ENCODE measurements around the gene SMIM30.
"Not testable (repeated sequence)": the region's sequence is repeated elsewhere in the genome, so short reads cannot be mapped to it uniquely, and the experiment has no call there.

The SMIM30 gene, protein sequence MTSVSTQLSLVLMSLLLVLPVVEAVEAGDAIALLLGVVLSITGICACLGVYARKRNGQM

DNA sequence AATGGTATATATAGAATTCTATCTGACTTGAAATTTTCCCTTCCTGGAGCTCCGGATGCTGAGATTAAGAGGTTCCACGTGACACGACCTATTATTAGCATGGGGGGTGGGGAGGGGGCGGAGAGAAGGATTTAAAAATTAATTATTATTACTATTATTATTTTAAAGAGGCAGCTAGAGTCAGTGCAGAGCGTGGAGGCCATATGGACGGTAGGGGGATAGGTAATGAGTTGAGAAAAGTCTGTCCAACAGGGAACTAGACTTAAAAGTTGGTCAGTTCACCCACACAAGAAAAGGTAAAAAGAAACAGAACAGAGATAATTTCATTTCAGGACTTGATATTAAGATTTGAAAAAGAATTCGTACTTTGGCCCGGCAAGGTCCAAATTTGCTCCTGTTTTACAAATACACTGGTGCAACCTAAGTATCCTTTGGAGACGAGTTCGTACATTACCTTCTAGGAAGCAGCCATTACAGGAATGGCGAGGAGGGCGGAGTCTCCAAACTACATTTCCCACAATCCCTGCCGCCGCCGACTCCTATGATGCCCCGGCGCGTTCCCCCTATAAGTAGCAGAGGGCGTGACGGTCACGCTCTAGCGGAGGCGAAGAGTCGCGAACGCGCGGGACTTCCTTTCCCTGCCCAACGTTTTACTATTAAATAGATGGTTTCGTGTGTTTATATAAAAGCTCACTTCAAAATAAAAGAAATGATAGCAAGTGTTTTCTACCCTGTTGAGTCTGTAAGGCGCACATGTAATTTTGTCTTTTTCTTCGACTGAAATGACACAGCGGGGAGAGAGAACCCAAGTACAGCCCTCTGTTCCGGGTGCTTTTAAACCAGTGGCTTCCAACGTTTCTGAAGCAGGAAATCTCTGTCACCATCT, at the start of gene SMIM30:
Gene SMIM30, minus strand, starts transcription at position 481 of the 886 bp plus-strand sequence. CDS start 976 bp downstream, outside the sequence.
- DNase-seq (ENCODE audit: low read depth), result peak; percentile 80

DNA sequence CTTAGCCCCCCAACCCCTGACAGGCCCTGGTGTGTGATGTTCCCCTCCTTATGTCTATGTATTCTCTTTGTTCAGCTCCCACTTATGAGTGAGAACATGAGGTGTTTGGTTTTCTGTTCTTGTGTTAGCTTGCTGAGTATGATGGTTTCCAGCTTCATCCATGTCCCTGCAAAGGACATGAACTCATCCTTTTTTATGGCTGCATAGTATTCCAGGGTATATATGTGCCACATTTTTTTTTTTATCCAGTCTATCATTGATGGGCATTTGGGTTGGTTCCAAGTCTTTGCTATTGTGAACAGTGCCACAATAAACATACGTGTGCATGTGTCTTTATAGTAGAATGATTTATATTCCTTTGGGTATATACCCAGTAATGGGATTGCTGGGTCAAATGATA, 47.8 kb upstream of the SMIM30 start:
- not testable (repeated sequence) for DNase-seq (ENCODE audit: low read depth)

DNA sequence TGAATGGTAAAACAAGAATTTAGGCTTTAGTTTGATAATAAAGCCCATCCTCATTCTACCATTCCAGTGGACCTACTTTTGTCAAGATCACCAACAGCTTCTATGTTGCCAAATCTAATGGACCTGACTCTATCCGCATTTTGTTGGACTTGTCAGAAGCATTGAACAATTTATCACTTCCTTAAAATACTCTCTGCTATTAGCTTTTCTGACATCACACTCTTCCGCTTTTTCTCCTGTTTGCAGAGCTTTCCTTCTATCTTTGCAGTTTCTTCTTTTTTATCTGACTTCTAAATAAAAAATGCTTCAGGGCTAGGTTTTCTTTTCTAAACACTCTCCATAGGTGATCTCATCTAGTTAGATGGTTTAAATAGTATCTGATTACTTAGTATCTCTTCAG, 42.7 kb upstream of the SMIM30 start:
- DNase-seq (ENCODE audit: low read depth), result no peak

DNA sequence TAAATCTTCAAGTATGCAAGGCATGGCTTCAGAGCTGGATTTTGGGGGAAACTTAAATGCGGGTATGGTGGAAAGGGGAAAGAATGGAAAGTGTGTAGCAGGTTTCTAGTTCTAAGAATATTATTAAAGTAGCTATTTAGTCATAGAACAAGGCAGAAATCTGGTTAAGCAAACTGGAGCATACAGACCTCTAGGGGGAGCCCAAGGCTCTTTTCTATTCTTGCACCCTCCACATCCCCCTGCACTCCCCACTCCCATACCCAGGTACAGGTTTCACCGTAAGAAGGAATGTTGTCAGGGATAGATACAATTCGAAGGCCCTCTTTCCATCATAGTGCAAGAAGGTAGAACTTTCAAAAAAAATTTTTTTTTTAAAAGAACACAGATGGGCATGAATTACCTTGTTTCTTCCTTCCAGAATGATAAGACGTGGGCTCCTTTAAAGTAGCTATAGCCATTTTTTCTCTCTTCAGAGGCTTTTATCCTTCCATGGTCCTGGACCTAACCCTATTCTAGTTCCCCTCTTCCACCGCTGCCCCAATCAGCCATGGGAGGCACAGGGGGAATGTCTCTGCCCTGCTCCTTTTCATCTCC, 41.5 kb upstream of the SMIM30 start:
- DNase-seq (ENCODE audit: low read depth), result no peak

DNA sequence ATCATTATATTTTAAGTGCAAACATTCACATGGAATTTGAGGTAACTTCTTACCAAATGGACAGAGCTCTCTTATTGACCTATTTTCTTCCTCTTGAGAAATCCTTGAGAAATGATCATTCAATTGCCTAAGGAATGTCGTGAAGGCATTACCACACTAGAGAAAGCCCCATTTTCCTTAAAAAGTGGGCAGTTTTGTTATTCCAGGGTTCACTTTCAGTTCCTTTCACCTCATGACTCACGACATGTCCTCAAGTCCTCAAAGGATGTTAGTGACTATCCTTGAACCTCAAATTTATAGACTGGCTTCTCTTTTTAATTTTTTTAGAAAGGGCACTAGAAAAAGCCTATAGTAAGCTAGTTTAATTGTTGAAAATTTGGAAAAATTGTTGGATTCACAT, 40.4 kb upstream of the SMIM30 start:
- no peak for DNase-seq (ENCODE audit: low read depth)

DNA sequence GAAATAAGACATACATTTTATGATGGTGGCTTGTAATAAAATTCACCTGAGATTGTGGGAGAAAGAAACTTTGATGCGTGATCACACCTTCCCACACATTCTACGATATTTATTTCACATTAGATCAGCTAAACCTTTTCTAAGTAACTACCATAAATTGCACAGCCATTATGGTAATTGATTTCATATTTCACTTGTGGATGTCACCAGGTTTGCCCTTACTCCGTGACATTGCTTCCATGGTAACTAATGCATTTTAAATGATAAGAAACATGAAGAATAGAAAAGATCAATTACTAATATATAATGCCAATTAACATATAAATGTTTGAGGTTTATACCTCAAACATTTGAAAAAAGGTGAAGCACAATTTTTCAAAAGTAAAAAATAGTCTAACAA, 35.8 kb upstream of the SMIM30 start:
- DNase-seq (ENCODE audit: low read depth), result no peak

DNA sequence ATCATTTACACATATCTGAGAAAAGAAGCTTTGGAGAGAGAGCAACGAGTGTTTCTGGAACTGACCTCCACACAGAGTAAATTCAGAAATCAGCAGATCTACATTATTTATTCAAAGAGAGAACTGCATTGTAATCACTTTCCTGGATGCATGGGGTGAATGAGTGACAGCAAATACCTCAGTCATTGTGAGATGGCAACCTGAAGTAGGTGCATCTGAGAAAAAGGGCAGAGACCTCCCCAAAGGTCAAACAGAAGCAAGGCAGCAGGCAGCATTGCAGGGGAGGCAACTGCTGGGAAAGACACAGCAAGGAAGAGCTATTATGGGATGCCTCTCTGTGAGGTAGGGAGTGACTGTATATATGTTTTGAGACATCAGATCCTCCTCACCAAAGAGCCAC, 26.5 kb upstream of the SMIM30 start:
- DNase-seq (ENCODE audit: low read depth), result no peak

DNA sequence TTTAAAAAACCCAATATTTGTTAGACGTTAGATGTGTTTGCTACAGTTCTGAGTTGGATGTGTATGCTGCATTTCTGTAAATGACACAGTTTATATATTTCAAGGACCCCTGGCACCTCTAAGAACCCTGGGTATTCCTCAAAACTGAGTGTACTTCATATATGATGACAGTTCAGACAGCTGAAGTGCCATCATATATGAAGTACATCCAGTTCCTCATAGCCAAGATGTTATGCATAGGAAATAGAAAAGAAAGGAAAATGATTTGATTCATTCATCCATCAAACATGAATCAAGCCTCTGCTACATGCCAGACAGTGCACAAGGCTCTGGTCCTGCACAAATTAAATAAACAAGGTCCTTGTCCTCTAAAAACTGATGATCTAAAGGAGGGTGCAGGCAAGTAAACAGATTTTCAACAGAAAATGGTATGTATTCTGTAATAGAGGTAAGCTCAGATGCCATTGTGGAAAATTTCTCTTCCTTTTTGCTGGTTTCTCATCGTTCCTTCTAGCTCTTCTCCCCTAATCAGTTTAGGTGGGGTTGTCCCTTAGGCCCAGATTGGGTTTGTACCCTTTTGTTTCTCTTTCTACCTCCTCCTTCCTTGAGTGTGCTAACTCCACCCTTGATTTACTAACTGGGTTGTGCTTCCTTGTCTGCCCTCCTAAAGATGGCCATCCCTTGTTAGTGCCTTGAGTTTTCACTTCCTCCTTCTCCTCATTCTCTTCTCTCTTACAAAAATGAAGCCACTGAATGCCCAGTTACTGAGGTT, 25.3 kb upstream of the SMIM30 start:
- DNase-seq (ENCODE audit: low read depth), result no peak

DNA sequence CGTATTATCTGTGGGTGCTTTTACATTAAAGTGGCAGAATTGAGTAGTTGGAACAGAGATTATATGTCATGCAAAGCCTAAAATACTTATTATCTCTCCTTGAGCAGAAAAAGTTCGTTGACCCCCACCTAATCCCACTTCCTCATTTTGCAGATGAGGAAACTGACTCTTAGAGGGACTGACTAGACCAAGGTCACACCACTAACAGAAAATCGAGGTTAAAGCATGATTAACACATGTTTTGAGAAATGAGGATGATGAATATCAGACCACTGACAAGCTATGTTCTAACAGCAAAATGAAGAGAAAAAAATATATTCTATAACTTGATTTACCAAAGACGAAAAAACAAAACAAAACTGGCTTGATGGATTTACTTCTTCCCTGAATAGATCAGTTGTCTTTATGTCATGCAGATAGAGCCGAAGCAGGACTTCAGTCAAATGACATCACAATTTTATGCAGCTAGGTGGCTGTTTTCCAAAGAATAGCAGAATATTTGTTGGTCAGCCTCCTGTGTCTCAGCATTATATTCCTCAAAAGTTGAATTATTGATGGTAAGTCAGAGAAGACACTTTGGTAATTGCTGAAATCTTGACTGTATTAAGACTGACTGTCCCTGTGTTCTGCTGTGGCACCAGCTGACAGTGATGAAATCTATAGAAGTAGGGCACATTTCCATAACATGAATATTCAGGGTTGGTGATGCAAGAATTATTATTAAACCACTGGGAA, 24.2 kb upstream of the SMIM30 start:
- no peak for DNase-seq (ENCODE audit: low read depth)

DNA sequence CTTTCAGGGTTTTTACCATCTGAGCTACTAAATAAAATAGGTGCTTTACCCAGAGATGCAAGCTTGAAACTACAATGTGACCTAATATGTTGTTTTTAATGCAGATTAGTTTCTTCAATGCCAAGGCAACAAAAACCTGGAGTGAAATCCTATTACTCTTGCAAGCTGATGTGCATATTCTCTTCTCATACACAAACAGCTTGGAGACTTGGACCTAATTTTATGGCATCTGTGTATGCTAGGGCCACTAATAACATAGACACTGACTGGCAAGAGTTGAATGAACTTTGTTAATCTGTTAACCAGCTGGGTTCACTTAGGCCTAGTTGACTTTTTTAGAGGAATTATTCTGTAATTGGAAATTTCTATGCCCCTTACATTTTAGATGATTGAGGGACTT, 23.4 kb upstream of the SMIM30 start:
- DNase-seq (ENCODE audit: low read depth), result no peak

DNA sequence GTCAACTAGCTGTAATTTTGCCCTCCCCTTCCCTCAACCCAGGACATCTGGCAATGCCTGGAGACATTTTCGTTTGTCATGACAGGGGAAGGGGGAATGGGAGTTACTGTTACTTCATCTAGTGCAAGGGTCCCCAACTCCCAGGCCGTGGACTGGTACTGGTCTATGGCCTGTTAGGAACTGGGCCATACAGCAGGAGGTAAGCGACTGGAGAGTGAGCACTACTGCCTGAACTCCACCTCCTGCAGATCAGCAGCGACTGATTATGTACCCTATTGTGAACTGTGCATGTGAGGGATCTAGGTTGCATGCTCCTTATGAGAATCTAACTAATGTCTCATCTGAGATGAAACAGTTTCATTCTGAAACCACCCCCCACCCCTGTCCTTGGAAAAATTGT, 22.6 kb upstream of the SMIM30 start:
- DNase-seq (ENCODE audit: low read depth), result no peak

DNA sequence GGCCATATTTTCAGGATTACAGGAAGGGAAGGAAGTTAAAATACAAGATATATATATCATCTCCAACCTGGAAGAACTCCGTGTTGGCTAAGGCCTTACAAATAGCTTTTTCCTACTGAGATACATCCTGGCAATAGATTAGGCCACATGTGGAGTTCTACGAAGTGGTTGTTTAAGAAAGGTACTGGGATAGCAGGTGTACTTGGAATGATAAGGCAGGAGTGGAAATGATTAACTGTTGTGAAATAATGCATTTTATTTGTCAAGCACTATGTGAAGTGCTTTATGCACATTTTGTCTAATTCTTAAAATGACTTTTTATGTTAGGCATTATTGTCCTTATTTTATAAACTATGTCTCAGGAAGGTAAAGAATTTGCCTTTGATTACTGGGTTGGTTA, 18.9 kb upstream of the SMIM30 start:
- no peak for DNase-seq (ENCODE audit: low read depth)

DNA sequence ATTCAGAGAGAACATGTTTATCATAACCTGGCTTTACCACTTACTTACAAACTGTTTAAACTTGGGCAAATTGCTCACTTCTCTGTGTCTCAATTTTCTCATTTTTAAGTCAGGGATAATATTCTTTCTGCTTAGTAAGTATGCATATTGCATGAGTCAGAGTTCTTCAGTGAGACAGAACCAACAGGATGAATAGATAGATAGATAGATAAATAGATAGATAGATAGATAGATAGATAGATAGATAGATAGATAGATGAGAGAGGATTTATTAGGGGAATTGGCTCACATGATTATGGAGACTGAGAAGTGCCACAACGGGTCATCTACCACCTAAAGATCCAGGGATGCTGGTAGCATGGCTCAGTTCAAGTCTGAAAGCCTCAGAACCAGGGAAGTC, 15.7 kb upstream of the SMIM30 start:
- no peak for DNase-seq (ENCODE audit: low read depth)

DNA sequence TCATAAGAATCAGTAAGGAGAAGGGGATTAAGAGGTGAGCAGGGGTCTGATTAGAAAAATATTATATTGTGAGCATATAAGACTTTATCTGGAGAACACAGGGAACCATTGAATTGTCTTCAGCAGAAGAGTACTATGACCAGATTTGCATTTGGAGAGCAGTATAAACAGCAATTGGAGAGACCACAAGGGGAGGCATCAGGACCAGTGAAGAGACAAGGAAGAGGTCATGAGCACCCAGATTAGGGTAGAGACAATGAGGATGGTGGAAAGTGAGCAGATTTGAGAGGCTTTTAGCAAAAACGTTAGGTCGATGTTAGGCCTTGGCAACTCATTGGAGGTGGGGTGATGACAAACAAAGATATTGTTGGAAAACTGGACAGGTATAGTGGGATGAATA, 13.0 kb upstream of the SMIM30 start:
- DNase-seq (ENCODE audit: low read depth), result no peak

DNA sequence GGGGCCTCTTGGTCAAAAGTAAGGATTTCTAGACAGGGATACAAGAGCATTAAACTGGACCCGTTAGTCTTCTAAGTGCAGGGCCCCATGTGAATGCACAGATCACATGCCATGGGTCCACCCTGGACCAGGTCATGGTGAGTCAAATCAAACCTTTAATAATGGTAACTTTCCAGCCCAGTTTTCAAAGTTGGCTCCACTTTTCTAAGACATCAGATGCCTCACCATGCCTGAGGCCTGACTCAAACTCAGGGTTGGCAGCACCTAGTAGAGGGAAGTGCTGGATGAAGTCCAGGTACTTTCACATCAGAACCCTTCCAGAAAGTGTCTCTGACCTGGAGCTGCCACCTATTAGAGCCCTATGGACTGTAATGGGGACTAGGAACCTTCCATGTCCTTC, 9.7 kb upstream of the SMIM30 start:
- DNase-seq (ENCODE audit: low read depth), result no peak

DNA sequence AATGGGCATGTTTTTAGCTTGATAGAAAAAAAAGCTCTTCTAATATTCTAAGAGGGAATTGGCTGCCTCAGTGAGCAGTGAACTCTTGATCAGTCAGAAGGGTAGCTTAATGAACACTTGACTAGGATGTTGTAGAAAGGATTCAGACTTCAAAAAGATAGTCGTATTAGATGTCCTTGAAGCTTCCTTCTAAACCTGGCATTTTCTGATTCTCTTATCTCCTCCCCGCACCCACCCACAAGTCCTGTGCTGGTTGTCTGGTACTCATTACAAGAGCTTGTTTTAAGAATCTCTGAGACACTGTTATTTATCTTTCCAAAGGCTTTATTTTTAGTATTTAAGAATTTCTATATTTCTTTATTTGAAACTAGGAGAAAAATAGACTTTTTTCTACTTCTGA, 7.4 kb upstream of the SMIM30 start:
- no peak for DNase-seq (ENCODE audit: low read depth)

DNA sequence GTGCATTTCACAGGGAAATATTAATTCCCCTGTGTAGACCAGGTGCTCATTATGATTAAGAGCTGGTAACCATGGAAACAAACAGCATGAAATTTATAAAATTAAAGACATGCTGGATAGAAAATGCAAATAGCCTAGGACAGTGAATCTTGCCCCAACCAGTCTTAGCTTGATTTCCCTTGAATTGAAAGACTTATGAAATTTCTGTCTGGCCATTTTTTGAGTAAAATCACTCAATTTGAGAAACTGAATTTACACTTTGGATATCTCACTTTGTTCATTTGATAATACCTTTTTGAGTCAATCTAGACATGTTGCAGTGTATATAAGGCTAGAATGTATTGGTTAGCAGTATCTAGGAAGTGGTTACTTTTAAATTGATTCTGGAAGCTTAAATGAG, 4.4 kb upstream of the SMIM30 start:
- no peak for DNase-seq (ENCODE audit: low read depth)

DNA sequence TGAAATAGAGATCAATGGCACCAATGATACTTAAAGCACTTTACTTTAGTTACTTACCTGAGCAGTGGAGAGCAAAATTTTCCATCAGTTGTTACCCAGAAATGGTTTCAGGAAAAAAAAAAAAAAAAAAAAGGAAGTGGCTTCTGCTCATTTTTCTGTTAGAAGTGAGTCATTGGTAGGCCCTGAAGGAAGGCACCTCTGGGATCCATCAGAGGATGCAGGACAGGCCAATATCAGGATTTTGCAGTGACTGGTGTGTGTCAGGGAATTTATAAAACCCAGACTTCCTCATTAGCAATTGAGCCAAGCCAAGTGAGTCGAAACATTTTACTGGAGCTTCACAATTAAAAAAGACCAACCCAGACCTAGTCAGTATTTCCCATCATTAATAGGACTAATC, 2.3 kb upstream of the SMIM30 start:
- no peak for DNase-seq (ENCODE audit: low read depth)

DNA sequence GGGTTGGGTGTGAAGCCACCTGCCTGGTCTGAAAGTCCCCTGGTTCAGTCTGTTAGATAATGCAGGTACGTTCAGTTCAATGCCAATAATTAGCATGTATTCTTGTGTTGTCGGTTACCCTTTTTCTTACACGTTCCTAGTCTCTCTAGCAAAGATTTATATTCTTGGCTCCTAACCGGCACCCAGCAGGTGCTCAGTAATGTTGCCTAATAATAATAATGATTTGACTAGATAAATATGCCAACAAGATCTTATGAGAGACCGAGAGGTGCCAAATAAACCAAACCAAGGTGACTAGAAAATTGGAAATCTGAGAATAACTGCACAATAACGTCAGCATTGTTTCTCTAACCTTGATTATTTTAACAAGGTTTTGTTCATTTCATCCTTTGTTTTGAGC, 1.1 kb upstream of the SMIM30 start:
- DNase-seq (ENCODE audit: low read depth), result no peak

DNA sequence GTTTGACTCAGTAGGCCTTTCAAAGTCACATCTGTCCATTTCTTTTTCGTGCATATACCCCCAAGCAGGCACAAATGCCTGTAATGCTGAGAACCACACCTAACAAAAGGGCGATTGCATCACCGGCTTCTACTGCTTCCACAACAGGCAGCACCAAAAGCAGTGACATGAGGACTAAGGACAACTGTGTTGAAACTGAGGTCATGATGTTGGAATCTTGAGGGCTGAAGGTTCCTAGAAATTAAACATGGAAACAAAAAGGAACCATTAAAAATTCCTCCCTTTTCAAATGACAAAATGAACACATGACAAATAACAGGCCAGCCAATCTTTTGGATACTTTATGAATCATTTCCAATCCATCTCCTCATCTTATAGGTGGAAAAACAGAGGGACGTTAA, 980 bp downstream of the SMIM30 start:
- DNase-seq (ENCODE audit: low read depth), result not testable (repeated sequence)

DNA sequence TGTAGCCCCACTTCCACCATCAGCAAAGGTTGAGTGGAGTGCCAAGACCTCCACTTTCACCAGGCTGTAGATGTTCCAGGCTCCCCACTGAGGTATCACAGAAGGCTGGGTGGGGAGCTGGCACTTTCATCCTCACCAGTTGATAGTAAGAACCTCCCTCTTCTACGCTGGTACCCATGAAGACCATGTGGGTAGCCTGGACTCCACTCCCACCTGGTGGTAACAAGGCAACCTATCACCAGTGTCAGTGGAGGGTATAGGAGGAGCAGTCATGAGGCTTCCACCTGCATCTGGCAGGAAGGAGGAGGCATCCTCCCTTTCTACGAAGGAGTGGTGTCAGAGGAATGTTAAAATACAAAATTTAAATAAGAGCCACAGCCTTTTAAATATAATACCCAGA, 4.4 kb downstream of the SMIM30 start:
- no peak for DNase-seq (ENCODE audit: low read depth)

DNA sequence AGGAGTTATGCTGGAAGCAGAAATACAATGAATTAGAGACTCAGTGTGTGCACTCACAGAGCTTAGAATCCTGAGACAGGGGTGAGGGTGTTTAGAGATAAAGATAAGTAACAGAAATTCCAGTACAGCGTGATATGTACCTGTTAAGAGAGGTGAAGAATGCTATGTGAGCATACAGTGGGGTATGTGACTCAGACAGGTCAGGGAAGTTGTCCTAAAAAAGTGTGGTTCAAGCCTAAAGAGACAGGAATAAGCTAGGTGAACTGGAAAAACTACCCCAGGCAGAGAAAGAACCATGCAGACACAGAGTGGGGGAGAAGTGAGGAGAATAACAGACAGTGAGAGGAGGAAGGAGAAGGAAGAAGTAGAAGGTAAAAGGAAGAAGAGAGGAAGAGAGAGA, 8.6 kb downstream of the SMIM30 start:
- DNase-seq (ENCODE audit: low read depth), result no peak
